ENCODE measurements around the gene ZNF672. TPM values are rescaled to one million over a fixed set of nuclear protein-coding genes. Genes with fewer than 3 reads are reported as not detected.

The ZNF672 gene
- total RNA-seq, 1 experiment from 2014 or later = 35.8 TPM

GRCh38 chr1:248871837-248872401 is 33.9 kb downstream of the ZNF672 start:
- Mint-ChIP-seq H3K27me3 (ENCODE audit: insufficient read depth, unreplicated experiment) (peaks cover 8% of the 10 kb centered on the region), H3K36me3 (ENCODE audit: insufficient read depth, unreplicated experiment) (peaks cover 23% of the 10 kb centered on the region), H3K4me1 (ENCODE audit: insufficient read depth, unreplicated experiment) (peaks cover 19% of the 10 kb centered on the region), H3K4me3 (ENCODE audit: unreplicated experiment) (peak overlapping the region; percentile 94), H3K9me3 (ENCODE audit: unreplicated experiment) (no peaks in the 10 kb centered on the region), H3K27ac (ENCODE audit: low read depth, unreplicated experiment) (peak overlapping the region; percentile 97)
- no TSS peak for BruUV-seq (replicated peaks)
- ChIA-PET CTCF (interaction anchor here (2.3 to 3.3 kb wide), 2 partner anchors 12 to 32 kb away, joined by 11 to 21 read pairs; partner anchors contain the start of gene ZNF692), POLR2A (interaction anchor here (0.7 to 4.7 kb wide), 8 partner anchors 12 to 46 kb away, joined by 3 to 140 read pairs (median 31); partner anchors contain the start of genes PGBD2, SH3BP5L, ZNF672 and ZNF692)
- DNase-seq (ENCODE audit: unreplicated experiment) = no peak
- TF ChIP-seq CTCF (IDR thresholded peaks at IDR 0.05; ENCODE audit: unreplicated experiment) = no peak
- intact Hi-C loops (cut with micrococcal nuclease) = no loop called here

DNA sequence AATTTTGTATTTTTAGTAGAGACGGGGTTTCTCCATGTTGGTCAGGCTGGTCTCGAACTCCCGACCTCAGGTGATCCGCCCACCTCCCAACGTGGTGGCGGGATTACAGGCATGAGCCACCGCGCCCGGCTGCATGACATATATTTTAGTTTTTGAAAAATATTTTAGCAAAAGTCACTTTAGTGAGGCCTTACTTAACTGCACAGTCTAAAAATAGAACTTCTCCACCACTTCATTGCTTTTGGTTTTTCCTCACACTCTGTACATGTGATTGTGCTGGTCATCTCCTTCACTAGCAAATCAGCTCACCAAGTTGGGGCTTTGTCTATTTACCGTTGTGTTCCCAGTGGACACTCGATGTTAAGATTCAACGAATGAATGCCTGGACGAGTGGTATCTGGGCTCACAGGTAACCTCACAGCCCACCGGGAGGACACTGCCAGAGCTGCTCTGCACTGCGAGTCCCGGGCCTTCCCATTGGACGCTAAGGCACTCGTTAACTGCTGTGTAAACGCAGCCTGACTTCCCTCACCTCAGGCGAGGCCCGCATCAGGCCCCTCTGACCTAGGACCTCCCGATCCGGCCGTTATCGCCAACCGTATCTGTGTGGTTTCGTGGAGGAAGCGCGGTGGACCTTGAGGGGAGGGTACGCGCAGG is 34.9 kb downstream of the ZNF672 start:
- Mint-ChIP-seq H3K4me1 (ENCODE audit: insufficient read depth, unreplicated experiment) (peaks cover 19% of the 10 kb centered on the region), H3K4me3 (ENCODE audit: unreplicated experiment) (peak overlapping the region; percentile 94), H3K27me3 (ENCODE audit: insufficient read depth, unreplicated experiment) (peaks cover 8% of the 10 kb centered on the region), H3K27ac (ENCODE audit: low read depth, unreplicated experiment) (peak overlapping the region; percentile 97), H3K9me3 (ENCODE audit: unreplicated experiment) (no peaks in the 10 kb centered on the region), H3K36me3 (ENCODE audit: insufficient read depth, unreplicated experiment) (peaks cover 23% of the 10 kb centered on the region)
- TF ChIP-seq CTCF (IDR thresholded peaks at IDR 0.05; ENCODE audit: unreplicated experiment) = no peak
- TSS peak; percentile 48 for BruUV-seq (replicated peaks)
- peak; percentile 89 for DNase-seq (ENCODE audit: unreplicated experiment)
- intact Hi-C loops (cut with micrococcal nuclease) = no loop called here
- POLR2A ChIA-PET = interaction anchor here (0.7 to 4.7 kb wide), 22 partner anchors 12 to 169 kb away, joined by 3 to 140 read pairs (median 4); partner anchors contain the start of genes PGBD2, SH3BP5L, ZNF672 and ZNF692
- CTCF ChIA-PET = interaction anchor here (0.6 to 3.3 kb wide), 12 partner anchors 10 to 1258 kb away, joined by 3 to 21 read pairs (median 6); partner anchors contain the start of genes ZNF672 and ZNF692

DNA sequence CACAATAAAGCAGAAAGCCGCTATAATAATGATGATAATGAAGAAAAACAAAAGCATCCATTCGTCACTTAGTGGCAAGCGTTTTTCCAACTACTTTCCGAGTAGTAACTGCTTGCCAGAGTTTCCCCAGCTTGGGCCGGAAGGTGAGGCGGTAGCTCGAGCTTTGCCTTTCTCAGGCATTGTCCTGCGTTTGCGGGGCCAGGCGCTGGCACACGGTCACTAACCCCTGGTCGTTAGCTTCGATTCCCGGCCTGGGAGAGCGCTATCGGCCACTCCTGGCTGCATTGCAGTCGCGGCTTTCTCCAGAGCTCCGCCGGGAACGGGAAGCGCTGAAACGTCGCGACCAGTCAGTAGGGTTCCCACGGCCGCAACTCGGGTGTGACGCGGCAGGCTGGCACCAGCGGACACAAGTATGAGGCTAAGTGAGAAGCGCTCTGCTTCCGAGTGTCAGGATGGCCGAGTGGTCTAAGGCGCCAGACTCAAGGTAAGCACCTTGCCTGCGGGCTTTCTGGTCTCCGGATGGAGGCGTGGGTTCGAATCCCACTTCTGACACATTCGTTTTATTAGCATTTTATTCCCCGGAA is 35.5 kb downstream of the ZNF672 start:
- ChIA-PET POLR2A (interaction anchor here (0.7 to 4.7 kb wide), 22 partner anchors 9 to 169 kb away, joined by 3 to 140 read pairs (median 6); partner anchors contain the start of genes PGBD2, SH3BP5L, ZNF672 and ZNF692), CTCF (interaction anchor here (0.6 to 3.3 kb wide), 13 partner anchors 9 to 1258 kb away, joined by 3 to 21 read pairs (median 6); partner anchors contain the start of gene ZNF692)
- Mint-ChIP-seq H3K27me3 (ENCODE audit: insufficient read depth, unreplicated experiment) (peaks cover 12% of the 10 kb centered on the region), H3K4me3 (ENCODE audit: unreplicated experiment) (peak overlapping the region; percentile 94), H3K27ac (ENCODE audit: low read depth, unreplicated experiment) (peak overlapping the region; percentile 97), H3K4me1 (ENCODE audit: insufficient read depth, unreplicated experiment) (peaks cover 19% of the 10 kb centered on the region), H3K9me3 (ENCODE audit: unreplicated experiment) (no peaks in the 10 kb centered on the region), H3K36me3 (ENCODE audit: insufficient read depth, unreplicated experiment) (peaks cover 23% of the 10 kb centered on the region)
- BruUV-seq (replicated peaks) = no TSS peak
- peak; percentile 100 for DNase-seq (ENCODE audit: unreplicated experiment)
- no peak for TF ChIP-seq CTCF (IDR thresholded peaks at IDR 0.05; ENCODE audit: unreplicated experiment)
- intact Hi-C loops (cut with micrococcal nuclease) = no loop called here

Measured in MCF 10A (cell line).